Measurements from ENCODE around the gene LGALS3BP. TPM values are rescaled to one million over a fixed set of nuclear protein-coding genes. Genes with fewer than 3 reads are reported as not detected.

The LGALS3BP gene
- total RNA-seq, 2 donors from 2014 or later = 23.3 to 71.4 TPM

GRCh38 chr17:79008666-79009387, 29.1 kb upstream of the LGALS3BP start:
- peak overlapping the region; percentile 81 for H3K4me3 Mint-ChIP-seq
- H3K36me3 ChIP-seq (ENCODE audit: control insufficient read depth, insufficient read depth, low read length) = peaks cover 10% of the 10 kb centered on the region
- 53 to 94% methylated on average over 3 to 7 of the region's 7 CpGs for WGBS, 2 experiments (ENCODE audit: insufficient coverage in 1 of 2, insufficient read length in 1 of 2)

DNA sequence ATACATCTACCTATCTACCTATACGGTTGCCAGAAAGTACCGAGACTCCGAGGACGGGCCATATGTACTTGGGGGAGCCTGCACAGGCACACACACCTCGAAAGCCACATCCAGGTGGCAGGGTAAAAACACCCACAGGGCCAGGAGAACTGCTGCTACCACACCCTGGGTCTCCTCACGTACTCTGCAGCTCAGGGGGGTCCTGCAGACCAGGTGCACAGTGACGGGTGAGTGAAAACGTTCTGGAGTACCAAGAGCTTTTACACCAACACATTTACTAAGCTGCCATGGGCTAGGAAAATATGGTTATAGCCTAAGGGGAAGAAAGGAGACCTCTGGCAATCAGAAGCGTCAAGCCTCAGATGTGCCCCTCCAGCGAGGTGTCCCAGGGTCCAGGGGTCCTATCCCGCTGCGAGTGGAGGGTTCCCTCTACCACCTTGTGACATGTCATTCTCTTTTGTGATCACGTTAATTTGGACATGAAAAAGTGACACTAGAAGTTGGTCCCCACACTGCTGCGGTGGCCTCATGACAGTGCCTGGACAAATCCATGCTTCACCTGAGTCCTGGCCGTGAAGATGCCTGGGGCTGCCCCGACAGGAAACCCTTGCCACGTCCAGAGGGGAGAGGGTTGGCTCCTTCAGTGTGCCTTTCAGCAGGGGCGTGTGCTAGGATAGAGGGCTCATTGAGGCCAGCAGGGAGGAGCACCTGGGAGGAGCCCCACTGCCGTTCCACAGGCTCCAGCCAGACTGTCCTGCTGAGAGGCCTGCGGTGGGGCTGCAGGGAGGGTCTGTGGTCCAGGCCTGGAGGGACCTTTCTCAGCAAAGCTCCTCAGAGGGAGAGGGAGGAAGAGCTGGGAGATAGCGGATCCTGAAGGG, 28.0 kb upstream of the LGALS3BP start:
- Histone ChIP-seq H3K4me1 (ENCODE audit: control insufficient read depth, insufficient read depth, low read length) (peaks cover 3% of the 10 kb centered on the region), H3K9me3 (ENCODE audit: control insufficient read depth, low read length) (peaks cover 13% of the 10 kb centered on the region), H3K27ac (ENCODE audit: low read depth, low read length) (no peak overlapping the region), H3K9ac (ENCODE audit: extremely low read depth, low read length, poor library complexity, severe bottlenecking) (no peak overlapping the region), H3K27me3 (ENCODE audit: control insufficient read depth, insufficient read depth, low read length, poor library complexity, severe bottlenecking) (no peaks in the 10 kb centered on the region), H3K36me3 (ENCODE audit: control insufficient read depth, insufficient read depth, low read length) (peaks cover 10% of the 10 kb centered on the region), H3K4me3 (ENCODE audit: low read length) (peak overlapping the region; percentile 84)
- H3K9me3 Mint-ChIP-seq = peaks cover 22% of the 10 kb centered on the region
- H3K27ac Mint-ChIP-seq = no peak overlapping the region
- peak overlapping the region; percentile 81 for H3K4me3 Mint-ChIP-seq
- WGBS, 2 experiments (ENCODE audit: insufficient coverage in 1 of 2, insufficient read length in 1 of 2) = 91 to 92% methylated on average over 15 to 21 of the region's 21 CpGs
- H3K27me3 Mint-ChIP-seq (ENCODE audit: insufficient read depth) = peaks cover 44% of the 10 kb centered on the region
- peak; percentile 54 for DNase-seq
- peaks cover 13% of the 10 kb centered on the region for H3K4me1 Mint-ChIP-seq
- H3K36me3 Mint-ChIP-seq (ENCODE audit: low read depth) = peaks cover 12% of the 10 kb centered on the region
- TF ChIP-seq, protein P1, sequence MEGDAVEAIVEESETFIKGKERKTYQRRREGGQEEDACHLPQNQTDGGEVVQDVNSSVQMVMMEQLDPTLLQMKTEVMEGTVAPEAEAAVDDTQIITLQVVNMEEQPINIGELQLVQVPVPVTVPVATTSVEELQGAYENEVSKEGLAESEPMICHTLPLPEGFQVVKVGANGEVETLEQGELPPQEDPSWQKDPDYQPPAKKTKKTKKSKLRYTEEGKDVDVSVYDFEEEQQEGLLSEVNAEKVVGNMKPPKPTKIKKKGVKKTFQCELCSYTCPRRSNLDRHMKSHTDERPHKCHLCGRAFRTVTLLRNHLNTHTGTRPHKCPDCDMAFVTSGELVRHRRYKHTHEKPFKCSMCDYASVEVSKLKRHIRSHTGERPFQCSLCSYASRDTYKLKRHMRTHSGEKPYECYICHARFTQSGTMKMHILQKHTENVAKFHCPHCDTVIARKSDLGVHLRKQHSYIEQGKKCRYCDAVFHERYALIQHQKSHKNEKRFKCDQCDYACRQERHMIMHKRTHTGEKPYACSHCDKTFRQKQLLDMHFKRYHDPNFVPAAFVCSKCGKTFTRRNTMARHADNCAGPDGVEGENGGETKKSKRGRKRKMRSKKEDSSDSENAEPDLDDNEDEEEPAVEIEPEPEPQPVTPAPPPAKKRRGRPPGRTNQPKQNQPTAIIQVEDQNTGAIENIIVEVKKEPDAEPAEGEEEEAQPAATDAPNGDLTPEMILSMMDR (conservative IDR thresholded peaks at IDR 0.05) = no peak

More at GRCh38 chr17:79008666-79009387, 29.1 kb upstream of the LGALS3BP start:
- peaks cover 41% of the 10 kb centered on the region for H3K27me3 Mint-ChIP-seq (ENCODE audit: insufficient read depth)
- peak overlapping the region; percentile 88 for H3K27ac Mint-ChIP-seq
- peaks cover 31% of the 10 kb centered on the region for H3K9me3 Mint-ChIP-seq
- TF ChIP-seq, protein P1 (conservative IDR thresholded peaks at IDR 0.05) = no peak
- H3K36me3 Mint-ChIP-seq (ENCODE audit: low read depth) = peaks cover 8% of the 10 kb centered on the region
- peak overlapping the region; percentile 84 for H3K4me3 ChIP-seq (ENCODE audit: low read length)
- no peaks in the 10 kb centered on the region for H3K27me3 ChIP-seq (ENCODE audit: control insufficient read depth, insufficient read depth, low read length, poor library complexity, severe bottlenecking)
- DNase-seq = peak; percentile 43
- no peak overlapping the region for H3K27ac ChIP-seq (ENCODE audit: low read depth, low read length)
- peaks cover 3% of the 10 kb centered on the region for H3K4me1 ChIP-seq (ENCODE audit: control insufficient read depth, insufficient read depth, low read length)
- H3K9ac ChIP-seq (ENCODE audit: extremely low read depth, low read length, poor library complexity, severe bottlenecking) = peak overlapping the region; percentile 59
- peaks cover 19% of the 10 kb centered on the region for H3K9me3 ChIP-seq (ENCODE audit: control insufficient read depth, low read length)
- H3K4me1 Mint-ChIP-seq = peaks cover 13% of the 10 kb centered on the region

- 80 to 82% methylated on average over 14 to 19 of the region's 19 CpGs for WGBS, 2 experiments (ENCODE audit: insufficient coverage in 1 of 2, insufficient read length in 1 of 2)
- H3K27me3 ChIP-seq (ENCODE audit: control insufficient read depth, insufficient read depth, low read length, poor library complexity, severe bottlenecking) = no peaks in the 10 kb centered on the region
These were observed 27.2 kb upstream of the LGALS3BP start for GRCh38 chr17:79006794-79007503.

More at GRCh38 chr17:79006794-79007503, 27.2 kb upstream of the LGALS3BP start:
- Histone ChIP-seq H3K4me1 (ENCODE audit: control insufficient read depth, insufficient read depth, low read length) (peaks cover 3% of the 10 kb centered on the region), H3K27ac (ENCODE audit: low read depth, low read length) (no peak overlapping the region), H3K9me3 (ENCODE audit: control insufficient read depth, low read length) (peaks cover 7% of the 10 kb centered on the region), H3K9ac (ENCODE audit: extremely low read depth, low read length, poor library complexity, severe bottlenecking) (no peak overlapping the region), H3K4me3 (ENCODE audit: low read length) (no peak overlapping the region), H3K36me3 (ENCODE audit: control insufficient read depth, insufficient read depth, low read length) (peaks cover 10% of the 10 kb centered on the region)
- Mint-ChIP-seq H3K4me3 (no peak overlapping the region), H3K4me1 (peaks cover 13% of the 10 kb centered on the region), H3K27me3 (ENCODE audit: insufficient read depth) (peaks cover 47% of the 10 kb centered on the region), H3K27ac (no peak overlapping the region), H3K9me3 (peaks cover 14% of the 10 kb centered on the region), H3K36me3 (ENCODE audit: low read depth) (peaks cover 17% of the 10 kb centered on the region)
- DNase-seq = peak; percentile 59
- TF ChIP-seq, protein P1 (conservative IDR thresholded peaks at IDR 0.05) = no peak
